Endometrial microvascular endothelial cells (primary cell): ENCODE results near the gene NFIX. TPM values are rescaled to one million over a fixed set of nuclear protein-coding genes. Genes with fewer than 3 reads are reported as not detected.

Experiments used
- total RNA-seq: library from RNA; depleted of rRNA; stranded (reverse); fragments of >200 nt; gene quantifications from one replicate; pipeline ENCODE4 v1.2.3, GENCODE V29; 2015; ENCODE audit errors: inconsistent ontology term

Gene NFIX
- total RNA-seq, 1 donor from 2014 or later = 7.9 TPM

Other genes starting within 250 kb of the NFIX start
- not detected for gene BEST2, start 243.7 kb upstream of the NFIX start, total RNA-seq
- gene HOOK2, start 219.9 kb upstream of the NFIX start, total RNA-seq = 6.6 TPM
- 19.7 TPM for gene JUNB, start 204.0 kb upstream of the NFIX start, total RNA-seq
- 259 TPM for gene PRDX2, start 193.7 kb upstream of the NFIX start, total RNA-seq
- gene THSD8, start 193.4 kb upstream of the NFIX start, total RNA-seq = not detected
- gene RNASEH2A, start 188.9 kb upstream of the NFIX start, total RNA-seq = 40.8 TPM
- not detected for gene RTBDN, start 160.9 kb upstream of the NFIX start, total RNA-seq
- 0.09 TPM for gene MAST1, start 157.0 kb upstream of the NFIX start, total RNA-seq
- gene DNASE2, start 114.0 kb upstream of the NFIX start, total RNA-seq = 35.1 TPM
- gene KLF1, start 108.3 kb upstream of the NFIX start, total RNA-seq = not detected
- gene GCDH, start 104.3 kb upstream of the NFIX start, total RNA-seq = 53.9 TPM
- not detected for gene SYCE2, start 76.2 kb upstream of the NFIX start, total RNA-seq
- gene FARSA, start 61.8 kb upstream of the NFIX start, total RNA-seq = 91.9 TPM
- gene CALR, start 56.9 kb upstream of the NFIX start, total RNA-seq = 1,581 TPM
- gene RAD23A, start 49.6 kb upstream of the NFIX start, total RNA-seq = 138 TPM
- 41.4 TPM for gene GADD45GIP1, start 38.3 kb upstream of the NFIX start, total RNA-seq
- gene DAND5, start 25.9 kb upstream of the NFIX start, total RNA-seq = not detected
- 135 TPM for gene LYL1, start 107.4 kb downstream of the NFIX start, total RNA-seq
- 53.1 TPM for gene TRMT1, start 121.3 kb downstream of the NFIX start, total RNA-seq
- 99.0 TPM for gene NACC1, start 122.8 kb downstream of the NFIX start, total RNA-seq
- 75.5 TPM for gene STX10, start 154.9 kb downstream of the NFIX start, total RNA-seq
- 93.7 TPM for gene IER2, start 154.9 kb downstream of the NFIX start, total RNA-seq